CMK (cell line): ENCODE results near the gene MLXIP.

ENCODE experiments used
- DNase-seq: peaks from one replicate; pipeline ENCODE4 v3.0.0-alpha.2; 2010; ENCODE audit warnings: low read depth

The MLXIP gene

DNA sequence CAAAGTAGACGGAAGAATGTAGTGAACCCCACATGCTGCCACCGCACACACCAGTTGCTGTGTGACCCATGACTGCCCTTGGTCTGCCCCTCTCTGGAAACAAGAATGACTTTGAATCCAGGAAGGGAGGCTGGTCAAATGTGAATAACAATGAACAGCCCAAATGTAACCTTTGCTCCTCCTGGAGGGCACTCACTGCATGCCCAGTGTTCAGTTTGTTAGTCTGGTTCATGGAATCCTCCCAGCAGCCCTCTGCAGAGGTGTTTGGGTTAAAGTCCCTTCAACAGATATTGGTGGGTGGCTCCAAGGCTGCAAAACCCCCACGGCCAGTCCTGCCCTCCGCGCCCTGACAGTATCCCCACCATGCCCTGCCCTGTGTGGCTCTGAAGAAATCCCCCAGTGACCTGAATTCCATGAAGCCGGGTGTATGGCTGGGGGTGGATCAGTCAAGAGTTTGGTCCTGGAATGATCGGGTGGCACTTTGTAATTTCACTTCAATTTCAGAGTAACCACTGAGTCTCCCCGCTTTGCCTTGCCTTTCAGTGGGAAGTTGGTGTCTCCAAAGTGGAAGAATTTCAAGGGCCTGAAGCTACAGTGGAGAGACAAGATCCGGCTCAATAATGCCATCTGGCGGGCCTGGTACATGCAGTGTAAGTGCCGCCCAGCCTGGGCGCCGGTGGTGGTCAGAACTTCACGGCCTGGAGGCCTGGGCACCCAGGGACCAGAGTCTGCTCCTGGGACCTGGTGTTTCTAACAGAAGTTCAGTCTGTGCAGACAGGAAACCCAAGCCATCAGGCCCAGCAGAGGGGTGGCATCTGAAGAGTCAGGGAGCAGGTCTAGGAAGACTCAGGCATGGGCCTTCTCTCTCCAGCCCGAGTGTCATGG is 48.4 kb downstream of the MLXIP start:
- no peak for DNase-seq

- no peak for DNase-seq
Measured at GRCh38 chr12:122127839-122128238, 49.3 kb downstream of the MLXIP start.

GRCh38 chr12:122128481-122128880 is 49.9 kb downstream of the MLXIP start:
- DNase-seq = no peak

DNA sequence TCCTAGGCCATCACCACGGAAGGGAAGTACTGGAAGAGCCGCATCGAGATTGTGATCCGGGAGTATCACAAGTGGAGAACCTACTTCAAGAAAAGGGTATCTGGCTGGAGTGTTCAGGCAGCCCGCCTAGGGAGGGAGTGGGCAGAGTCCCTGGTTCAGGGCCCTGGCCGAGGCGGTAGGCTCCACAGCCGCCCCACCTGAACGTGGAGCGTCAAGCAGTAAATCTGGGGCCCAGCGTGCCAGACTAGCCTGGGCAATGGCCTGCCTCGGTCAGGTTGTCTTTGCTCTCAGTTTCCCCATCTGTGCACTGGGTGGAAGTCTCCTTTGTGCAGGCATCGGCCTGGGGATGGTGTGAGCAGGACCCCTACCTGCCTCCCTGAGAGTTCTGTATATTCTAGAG is 50.6 kb downstream of the MLXIP start:
- no peak for DNase-seq

- DNase-seq = no peak
Measured at GRCh38 chr12:122130150-122130549, 51.6 kb downstream of the MLXIP start.

- DNase-seq = no peak
Measured at GRCh38 chr12:122133192-122133950, 54.8 kb downstream of the MLXIP start.

GRCh38 chr12:122135437-122136031 is 57.0 kb downstream of the MLXIP start:
- no peak for DNase-seq

- DNase-seq = no peak
Measured at GRCh38 chr12:122137229-122137628, 58.7 kb downstream of the MLXIP start.

DNA sequence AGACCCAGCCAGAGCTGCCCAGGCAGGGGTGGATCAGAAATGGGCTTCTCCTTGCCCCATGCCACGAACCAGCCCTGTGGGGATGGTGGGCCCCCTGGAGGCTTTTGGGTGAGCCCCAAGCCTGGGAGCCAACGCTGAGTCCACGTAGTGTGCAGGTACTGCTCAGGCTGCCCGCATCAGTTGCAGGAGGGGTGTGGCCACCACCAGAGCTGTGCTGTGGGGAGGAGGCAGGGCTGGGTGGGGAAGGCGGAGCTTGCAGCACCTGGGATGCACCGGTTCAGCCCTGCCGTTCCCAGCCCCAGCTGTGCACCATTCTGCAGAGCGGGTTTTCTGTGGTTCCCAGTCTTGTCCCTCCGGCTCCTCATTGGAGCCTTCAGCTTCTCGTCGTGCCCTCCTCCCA is 59.1 kb downstream of the MLXIP start:
- no peak for DNase-seq

DNA sequence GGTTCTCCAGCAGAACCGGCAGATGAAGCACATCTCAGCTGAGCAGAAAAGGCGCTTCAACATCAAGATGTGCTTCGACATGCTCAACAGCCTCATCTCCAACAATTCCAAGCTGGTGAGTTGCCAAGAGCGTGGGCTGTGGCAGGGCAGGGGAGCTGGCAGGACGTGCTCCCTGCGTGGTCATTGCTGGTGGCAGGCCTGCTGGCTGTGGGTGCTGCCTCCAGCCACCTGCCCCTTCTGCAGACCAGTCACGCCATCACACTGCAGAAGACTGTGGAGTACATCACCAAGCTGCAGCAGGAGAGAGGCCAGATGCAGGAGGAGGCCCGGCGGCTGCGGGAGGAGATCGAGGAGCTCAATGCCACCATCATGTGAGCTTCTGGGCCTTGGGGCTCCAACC is 59.6 kb downstream of the MLXIP start:
- DNase-seq = no peak

GRCh38 chr12:122138616-122139015 is 60.1 kb downstream of the MLXIP start:
- no peak for DNase-seq

DNA sequence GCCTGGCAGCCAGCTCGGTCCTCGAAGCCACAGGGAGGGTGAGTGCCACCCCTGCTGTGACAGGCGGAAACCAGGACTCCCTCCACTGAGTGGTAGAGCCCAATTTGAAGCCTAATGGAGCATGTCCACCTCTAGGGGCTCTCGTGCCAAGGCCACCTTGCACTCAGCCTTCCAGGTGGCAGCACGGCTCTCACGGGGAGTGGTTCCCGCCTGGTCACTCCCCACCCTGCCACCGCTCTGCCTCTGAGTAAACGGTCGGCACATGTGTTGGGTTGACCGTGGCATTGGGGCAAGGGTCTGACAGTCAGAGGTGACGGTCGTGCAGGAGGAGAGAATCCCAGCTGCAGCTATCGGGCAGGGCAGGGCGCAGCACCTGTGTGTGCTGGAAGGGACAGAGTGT is 60.7 kb downstream of the MLXIP start:
- DNase-seq = no peak

DNA sequence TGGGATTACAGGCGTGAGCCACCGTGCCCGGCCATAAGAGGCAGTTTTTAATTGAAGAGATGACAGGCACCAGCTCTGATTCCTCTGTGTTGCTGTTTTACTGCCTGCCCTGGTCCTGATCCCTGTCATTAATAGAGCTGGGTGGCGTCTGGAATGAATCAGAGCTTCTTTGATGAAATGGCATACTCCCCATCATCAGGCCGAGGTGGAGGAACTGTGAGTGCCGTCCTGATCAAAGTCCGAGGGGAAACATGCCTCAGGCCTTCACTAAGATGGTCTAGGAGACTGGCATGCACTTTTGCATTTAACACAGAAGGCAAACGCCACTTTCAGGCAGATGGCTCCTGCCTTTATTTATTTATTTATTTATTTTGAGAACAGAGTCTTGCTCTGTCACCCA is 61.4 kb downstream of the MLXIP start:
- DNase-seq = no peak

DNA sequence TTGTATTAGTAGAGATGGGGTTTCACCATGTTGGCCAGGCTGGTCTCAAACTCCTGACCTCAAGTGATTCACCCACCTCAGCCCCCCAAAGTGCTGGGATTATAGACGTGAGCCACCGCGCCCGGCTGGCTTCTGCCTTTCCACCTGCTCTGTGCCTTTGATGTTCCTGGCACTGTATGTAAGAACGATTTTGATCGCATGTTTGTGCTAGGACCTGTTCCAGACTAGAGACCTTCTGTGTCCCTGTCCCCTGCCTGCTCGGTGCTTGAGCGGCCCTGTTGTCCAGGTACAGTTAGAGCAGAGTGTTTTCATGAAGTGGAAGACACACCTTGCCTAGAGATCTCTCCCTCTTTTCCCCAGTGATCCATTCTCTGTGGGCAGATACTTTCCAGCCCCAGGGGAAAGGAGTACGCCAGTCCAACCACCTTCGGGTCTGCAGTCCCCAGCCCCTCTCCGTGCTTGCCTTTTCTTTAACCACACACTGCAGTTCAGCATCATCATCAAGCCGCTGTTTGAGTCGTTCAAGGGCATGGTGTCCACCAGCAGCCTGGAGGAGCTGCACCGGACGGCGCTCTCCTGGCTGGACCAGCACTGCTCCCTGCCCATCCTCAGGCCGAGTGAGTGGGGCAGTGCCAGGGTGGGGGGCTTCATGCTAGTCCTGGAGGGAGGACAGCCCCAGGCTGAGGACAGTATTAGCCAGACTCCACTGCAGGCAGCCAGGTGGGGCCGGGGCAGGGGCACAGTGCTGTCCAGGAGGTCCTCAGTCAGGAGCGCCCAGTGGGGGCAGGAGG is 62.1 kb downstream of the MLXIP start:
- no peak for DNase-seq

- no peak for DNase-seq
Measured at GRCh38 chr12:122141911-122142725, 63.6 kb downstream of the MLXIP start.

- DNase-seq = no peak
Measured at GRCh38 chr12:122142857-122143256, 64.3 kb downstream of the MLXIP start.

- no peak for DNase-seq
Measured at GRCh38 chr12:122144885-122145284, 66.3 kb downstream of the MLXIP start.

GRCh38 chr12:122145505-122146330 is 67.2 kb downstream of the MLXIP start:
- no peak for DNase-seq

DNA sequence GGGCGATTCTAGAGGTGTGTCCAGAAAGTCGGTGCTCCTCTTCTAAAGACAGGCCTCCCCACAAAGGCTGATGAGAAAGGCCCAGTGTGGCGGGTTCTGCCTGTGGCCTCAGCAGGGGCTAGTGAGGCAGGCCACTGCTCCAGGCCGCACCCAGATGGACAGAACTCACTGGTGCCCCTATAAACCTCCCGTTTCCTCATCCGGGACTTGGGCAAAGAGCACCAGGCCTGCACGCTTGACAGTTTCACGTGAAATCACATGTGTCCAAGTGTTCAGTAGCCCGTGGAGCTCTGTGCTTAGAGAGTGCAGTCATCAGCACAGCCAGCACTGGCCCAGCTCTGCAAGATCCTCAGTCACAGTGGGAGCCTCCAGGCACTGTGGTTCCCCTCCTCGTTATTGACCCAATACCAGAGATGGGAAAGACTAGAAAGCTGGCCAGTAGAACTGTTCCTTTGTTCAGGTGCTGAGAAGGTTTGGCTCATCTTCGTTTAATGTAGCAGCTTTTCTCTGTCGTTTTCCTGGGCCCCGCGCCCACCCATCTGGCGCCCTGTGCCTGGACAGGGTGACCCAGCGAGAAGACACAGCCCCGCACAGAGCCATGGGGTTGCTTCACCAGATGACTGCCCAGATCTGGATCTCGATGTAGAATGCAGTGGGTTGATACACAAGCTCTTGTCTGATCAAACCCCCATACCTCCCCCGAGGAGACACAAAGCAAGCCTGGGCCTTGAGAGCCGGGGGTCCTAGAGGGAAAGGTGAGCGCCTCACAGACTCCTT is 69.1 kb downstream of the MLXIP start:
- no peak for DNase-seq

DNA sequence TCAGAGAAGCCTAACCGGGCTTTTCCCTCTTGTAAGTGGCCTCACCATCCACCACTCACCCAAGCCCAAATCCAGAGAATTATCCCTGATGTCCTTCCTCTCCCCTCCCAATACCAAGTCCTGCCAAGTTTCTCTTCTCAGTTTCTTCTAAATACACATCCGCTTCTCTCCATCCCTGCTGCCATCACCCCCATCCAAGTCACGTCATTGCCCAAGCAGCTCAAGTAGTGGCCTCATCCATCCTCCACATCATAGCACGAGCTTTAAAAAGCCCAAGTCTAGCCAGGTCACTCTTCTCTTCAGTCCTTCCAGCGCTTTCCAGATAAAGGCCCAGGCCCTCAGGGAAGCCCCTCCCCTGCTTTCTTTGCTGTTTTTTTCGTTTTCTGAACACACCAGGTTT is 70.1 kb downstream of the MLXIP start:
- no peak for DNase-seq
